Forelimb muscle (tissue), 1 donor: Measurements from ENCODE around the gene JADE3. TPM values are rescaled to one million over a fixed set of nuclear protein-coding genes. Genes with fewer than 3 reads are reported as not detected.
"Not testable (repeated sequence)": the region's sequence is repeated elsewhere in the genome, so short reads cannot be mapped to it uniquely, and the experiment has no call there.

Source experiments
- DNase-seq: peaks from one replicate; pipeline ENCODE4 v3.0.0-alpha.2; 2013; ENCODE audit warnings: low read depth
- polyA plus RNA-seq: library from polyadenylated mRNA; unstranded; fragments of 120-200 nt; gene quantifications from one replicate; pipeline ENCODE4 v1.2.1, GENCODE V29; 2013; ENCODE audit not compliant: insufficient read length

The JADE3 gene
- polyA plus RNA-seq, 1 donor, result 4.3 TPM

DNA sequence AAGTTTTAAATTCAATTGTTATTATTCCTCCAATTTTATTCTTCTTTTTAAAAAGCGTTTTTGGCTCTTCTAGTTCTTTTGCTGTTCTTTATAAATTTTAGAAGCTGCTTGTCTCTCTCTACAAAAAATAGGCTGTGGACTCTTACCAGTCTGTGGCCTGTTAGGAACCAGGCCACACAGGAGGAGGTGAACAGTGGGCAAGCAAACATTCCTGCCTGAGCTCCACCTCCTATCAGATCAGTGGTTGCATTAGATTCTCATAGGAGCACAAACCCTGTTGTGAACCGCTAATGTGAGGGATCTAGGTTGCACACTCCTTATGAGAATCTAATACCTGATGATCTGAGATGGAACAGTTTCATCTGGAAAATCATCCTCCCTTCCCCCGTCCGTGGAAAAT, 23.1 kb downstream of the JADE3 start:
- DNase-seq, result no peak

- DNase-seq, result no peak
Observed at GRCh38 chrX:46938589-46938988, 26.4 kb downstream of the JADE3 start.

- DNase-seq, result no peak
Observed at GRCh38 chrX:46941341-46941740, 29.1 kb downstream of the JADE3 start.

DNA sequence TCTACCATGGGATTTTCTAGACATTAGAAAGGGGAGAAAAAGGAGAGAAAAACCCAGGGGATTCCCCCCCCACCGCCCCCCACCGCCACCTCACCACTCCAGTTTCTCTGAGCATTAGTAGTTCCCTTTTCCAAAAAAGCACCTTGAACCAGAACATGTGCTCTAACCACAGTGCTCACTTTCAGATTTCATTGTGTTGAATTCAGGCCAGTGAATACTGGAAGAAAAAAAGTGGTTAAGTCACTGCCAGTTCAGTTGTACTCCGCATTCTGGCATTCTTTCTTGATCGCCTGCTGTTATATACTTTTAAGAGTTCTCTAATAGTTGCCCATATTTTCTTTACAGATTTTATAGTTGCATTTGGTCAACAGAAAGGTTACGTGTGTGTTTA, 40.9 kb downstream of the JADE3 start:
- DNase-seq, result no peak

DNA sequence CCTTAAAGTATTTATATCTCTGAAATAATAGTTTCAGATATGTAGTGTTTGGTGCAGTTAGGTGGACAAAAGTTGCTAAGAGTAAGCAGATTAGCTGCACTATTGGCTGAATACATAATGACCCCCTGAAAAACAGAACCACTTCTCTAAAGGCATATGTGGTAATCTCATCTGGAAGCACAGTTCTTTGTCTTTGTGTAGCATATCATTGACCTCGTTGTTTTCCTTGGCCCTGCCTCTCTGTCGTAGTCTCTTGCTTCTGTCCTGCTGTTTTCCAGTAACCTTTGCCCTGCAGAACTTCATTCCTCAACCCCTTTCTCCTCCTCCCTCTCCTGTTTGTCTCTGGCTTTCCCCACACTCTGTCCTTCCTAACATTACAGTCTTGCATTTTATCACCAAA, 41.4 kb downstream of the JADE3 start:
- no peak for DNase-seq

- no peak for DNase-seq
Observed at GRCh38 chrX:46954716-46955115, 42.5 kb downstream of the JADE3 start.

DNA sequence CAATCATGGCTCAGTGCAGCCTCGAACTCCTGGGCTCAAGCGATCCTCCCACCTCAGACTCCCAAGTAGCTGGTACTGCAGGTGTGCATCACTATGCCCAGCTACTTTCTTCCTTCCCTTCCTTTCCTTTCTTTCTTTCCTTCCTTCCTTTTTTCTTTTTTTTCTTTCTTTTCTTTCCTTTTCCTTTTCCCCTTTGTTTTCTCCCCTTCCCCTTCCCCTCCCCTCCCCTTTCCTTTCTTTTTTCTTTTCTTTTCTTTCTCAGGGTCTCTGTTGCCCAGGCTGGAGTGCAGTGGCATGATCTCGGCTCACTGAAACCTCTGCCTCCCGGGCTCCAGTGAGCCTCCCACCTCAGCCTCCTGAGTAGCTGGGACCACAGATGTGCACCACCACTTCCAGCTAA, 44.4 kb downstream of the JADE3 start:
- DNase-seq, result not testable (repeated sequence)

DNA sequence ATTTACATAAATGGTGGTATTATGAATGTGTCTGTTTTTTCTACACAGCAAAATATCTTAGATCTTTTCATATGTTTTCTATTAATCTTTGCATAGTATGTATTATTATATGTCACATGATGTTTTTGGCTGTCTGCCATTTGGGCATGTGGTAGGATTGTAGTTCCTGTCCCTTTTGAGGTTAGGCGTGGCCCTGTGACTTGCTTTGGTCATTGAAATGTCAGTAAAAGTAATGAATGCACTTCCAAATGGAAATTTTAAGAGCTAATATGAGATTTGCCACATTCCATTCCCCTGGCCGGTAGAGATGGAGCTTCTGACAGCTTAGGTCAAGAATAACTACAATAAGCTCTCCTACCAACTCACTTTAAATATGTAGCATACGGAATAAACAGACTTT, 45.1 kb downstream of the JADE3 start:
- no peak for DNase-seq

DNA sequence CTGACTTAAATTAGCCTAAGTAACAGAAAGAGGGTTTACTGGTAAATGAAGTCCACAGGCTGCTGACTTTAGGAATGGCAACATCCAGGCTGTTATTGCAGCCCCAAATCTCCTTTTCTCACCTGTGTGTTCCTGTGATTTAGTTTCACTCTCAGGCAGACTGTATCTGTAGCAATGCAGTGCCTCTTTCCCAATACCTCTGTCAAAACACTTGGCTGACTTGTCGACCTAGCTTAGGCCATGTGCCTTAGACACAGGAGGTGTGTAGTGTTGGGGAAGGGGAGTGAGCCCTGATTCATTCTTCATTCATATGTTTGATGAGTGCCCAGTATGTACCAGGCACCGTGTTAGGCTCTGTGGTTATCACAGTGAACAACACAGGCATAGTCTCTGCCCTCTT, 46.9 kb downstream of the JADE3 start:
- no peak for DNase-seq

DNA sequence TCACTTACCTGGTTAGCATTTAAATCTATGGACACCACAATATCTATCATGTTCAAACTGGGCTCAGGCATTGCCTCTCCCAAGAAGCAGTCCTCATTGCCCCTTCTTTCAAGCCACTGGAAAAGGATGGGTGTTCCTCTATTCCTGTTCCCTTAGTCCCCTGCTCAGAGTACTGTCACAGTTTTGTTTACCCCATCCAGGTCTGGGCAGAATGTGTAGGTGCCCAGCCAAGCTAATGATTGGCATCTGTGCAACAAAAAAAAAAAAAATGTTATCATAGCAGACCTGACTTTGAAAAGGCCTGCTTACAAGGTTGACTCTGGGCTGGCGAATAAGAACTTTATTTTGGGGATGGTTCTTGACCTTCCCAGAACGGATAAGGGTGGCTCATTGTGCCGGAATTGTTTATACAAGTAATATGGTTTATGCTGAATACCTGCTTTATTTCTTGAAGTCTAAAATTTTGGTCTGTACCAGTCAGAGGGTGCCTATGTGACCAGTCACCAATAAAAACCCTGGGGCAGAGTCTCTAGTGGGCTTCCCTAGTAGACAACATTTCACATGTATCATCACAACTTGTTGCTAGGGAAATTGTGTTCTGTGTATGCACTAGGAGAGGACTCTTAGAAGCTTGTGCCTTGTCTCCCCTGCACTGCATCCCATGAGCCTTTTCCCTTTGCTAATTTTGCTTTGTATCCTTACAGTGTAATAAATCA, 47.9 kb downstream of the JADE3 start:
- no peak for DNase-seq

- DNase-seq, result no peak
Observed at GRCh38 chrX:46961097-46961496, 48.9 kb downstream of the JADE3 start.

DNA sequence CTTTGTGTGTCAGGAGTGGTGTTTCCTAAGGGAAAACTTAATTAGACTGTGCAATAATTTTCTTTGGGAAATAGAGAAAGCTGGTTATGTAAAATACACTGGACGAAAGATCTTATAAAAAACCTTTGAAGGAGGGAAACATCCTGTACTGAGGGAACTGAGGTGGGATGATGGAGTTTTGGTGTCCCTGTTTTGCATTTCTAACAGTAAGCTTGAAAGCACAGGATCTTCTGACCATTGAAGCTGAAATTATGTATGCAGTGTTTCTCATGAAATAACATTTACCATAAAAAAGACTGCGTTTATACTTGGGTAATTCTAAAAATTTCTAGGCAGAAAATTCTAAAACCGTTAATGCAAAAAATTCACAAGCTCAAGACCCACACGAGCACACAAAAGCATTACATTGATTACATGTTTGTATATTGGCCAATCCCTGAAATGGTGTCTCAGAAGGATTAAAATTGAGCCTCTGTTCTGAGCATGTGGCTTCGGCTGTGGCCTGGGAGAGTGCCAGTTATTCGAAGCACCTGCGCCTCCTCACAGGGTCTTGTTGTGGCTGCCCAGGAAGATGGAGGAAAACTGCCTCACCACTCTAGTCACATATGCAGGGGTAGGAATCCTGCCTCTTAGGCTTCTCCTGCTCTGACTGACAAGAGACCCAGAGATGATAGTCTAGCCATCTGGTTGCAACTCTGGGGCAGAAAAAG, 49.5 kb downstream of the JADE3 start:
- no peak for DNase-seq

DNA sequence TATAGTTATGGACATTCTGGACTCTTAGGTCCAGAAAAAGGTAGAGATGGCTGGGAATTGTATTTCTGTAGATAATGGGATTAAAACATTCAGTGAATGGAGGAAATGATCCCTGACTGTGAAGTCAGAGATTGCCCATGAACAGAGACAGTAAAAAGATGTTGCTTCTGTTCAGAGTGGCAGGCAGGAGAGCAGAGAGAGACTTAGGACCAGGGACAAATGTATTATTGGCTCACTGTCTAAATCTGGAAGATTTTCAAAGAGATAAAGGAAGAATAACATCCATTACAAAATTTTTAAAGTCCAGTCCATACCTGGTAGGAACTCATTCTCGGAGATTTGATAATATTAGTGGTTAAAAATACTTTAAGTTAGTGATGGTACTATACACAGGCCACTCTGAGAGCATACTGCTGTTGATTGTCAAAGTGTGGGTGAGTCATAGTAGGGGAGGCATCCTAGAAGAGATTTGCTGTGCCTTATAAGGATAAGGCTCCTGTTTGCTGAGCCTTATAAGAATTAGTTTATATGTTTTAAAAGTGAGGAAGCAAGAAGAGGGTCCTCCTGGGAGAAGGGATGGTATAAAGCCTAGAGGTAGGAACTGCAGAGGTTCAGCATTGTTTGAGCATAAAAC, 53.0 kb downstream of the JADE3 start:
- no peak for DNase-seq

- DNase-seq, result no peak
Observed at GRCh38 chrX:46967547-46967946, 55.3 kb downstream of the JADE3 start.

GRCh38 chrX:46977046-46977445, 64.8 kb downstream of the JADE3 start:
- not testable (repeated sequence) for DNase-seq

GRCh38 chrX:46978341-46979291, 66.4 kb downstream of the JADE3 start:
- DNase-seq, result no peak

GRCh38 chrX:46984705-46985104, 72.5 kb downstream of the JADE3 start:
- DNase-seq, result no peak

- DNase-seq, result no peak
Observed at GRCh38 chrX:46989548-46989947, 77.3 kb downstream of the JADE3 start.

GRCh38 chrX:46991664-46992063, 79.4 kb downstream of the JADE3 start:
- no peak for DNase-seq

- no peak for DNase-seq
Observed at GRCh38 chrX:46992070-46992469, 79.8 kb downstream of the JADE3 start.

GRCh38 chrX:46994096-46994495, 81.9 kb downstream of the JADE3 start:
- DNase-seq, result no peak

GRCh38 chrX:47012131-47012530, 99.9 kb downstream of the JADE3 start:
- DNase-seq, result no peak
